ENCODE data around the gene STAG2. TPM values are rescaled to one million over a fixed set of nuclear protein-coding genes. Genes with fewer than 3 reads are reported as not detected.
"Not testable (repeated sequence)": the region's sequence is repeated elsewhere in the genome, so short reads cannot be mapped to it uniquely, and the experiment has no call there.

STAG2 gene
- total RNA-seq, 1 donor from 2014 or later = 90.8 TPM

DNA sequence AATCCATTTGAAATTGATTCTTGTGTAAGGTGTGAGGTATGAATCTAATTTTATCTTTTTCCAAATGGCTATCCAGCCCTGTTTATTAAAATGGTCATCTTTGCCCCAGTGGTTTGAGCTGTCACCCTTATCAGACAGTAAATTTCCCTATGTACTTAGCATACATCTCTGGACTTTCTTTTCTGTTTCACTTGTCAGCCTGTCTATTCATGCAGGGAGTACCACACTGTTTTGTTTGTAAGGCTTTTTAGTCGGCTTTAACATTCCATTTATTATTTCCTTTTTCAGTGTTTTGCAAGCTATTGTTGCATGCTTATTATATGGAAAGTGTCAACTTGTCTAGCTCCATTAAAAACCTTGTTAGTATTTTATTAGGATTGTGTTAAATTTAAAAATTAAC is 155.8 kb downstream of the STAG2 start:
- no peak for DNase-seq (ENCODE audit: low read depth)
- Histone ChIP-seq H3K36me3 (ENCODE audit: control insufficient read depth, insufficient read depth, low read length) (no peaks in the 10 kb centered on the region), H3K4me3 (ENCODE audit: low read depth, low read length) (no peak overlapping the region), H3K27me3 (ENCODE audit: control insufficient read depth, insufficient read depth, low read length) (no peaks in the 10 kb centered on the region)
- FAIRE-seq = no peak
- TF ChIP-seq, protein P1, sequence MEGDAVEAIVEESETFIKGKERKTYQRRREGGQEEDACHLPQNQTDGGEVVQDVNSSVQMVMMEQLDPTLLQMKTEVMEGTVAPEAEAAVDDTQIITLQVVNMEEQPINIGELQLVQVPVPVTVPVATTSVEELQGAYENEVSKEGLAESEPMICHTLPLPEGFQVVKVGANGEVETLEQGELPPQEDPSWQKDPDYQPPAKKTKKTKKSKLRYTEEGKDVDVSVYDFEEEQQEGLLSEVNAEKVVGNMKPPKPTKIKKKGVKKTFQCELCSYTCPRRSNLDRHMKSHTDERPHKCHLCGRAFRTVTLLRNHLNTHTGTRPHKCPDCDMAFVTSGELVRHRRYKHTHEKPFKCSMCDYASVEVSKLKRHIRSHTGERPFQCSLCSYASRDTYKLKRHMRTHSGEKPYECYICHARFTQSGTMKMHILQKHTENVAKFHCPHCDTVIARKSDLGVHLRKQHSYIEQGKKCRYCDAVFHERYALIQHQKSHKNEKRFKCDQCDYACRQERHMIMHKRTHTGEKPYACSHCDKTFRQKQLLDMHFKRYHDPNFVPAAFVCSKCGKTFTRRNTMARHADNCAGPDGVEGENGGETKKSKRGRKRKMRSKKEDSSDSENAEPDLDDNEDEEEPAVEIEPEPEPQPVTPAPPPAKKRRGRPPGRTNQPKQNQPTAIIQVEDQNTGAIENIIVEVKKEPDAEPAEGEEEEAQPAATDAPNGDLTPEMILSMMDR (IDR thresholded peaks at IDR 0.05; ENCODE audit: insufficient read depth, low read length, severe bottlenecking) = no peak

DNA sequence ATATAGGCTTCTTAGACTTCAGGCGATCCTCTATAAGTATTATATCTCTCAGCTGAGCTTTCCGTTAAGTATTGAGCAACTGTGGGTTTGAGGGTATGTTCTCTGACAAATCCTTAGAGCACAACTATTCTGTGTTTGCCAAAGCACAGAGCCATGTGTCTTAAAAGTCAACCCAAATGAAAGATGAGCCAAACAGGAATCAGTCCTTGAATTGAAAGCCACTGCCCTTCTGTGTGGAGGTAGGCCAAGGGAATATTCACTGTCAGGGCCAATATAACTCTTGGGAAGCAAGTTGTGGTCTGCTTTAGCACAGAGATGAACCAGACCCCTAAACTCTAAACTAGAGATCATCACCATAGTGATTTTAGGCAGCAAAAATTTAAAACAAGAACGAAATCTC is 164.0 kb downstream of the STAG2 start:
- Histone ChIP-seq H3K4me3 (ENCODE audit: low read depth, low read length) (no peak overlapping the region), H3K27me3 (ENCODE audit: control insufficient read depth, insufficient read depth, low read length) (no peaks in the 10 kb centered on the region), H3K36me3 (ENCODE audit: control insufficient read depth, insufficient read depth, low read length) (no peaks in the 10 kb centered on the region)
- DNase-seq (ENCODE audit: low read depth) (no peak), FAIRE-seq (no peak)
- TF ChIP-seq, protein P1 (IDR thresholded peaks at IDR 0.05; ENCODE audit: insufficient read depth, low read length, severe bottlenecking) = no peak

DNA sequence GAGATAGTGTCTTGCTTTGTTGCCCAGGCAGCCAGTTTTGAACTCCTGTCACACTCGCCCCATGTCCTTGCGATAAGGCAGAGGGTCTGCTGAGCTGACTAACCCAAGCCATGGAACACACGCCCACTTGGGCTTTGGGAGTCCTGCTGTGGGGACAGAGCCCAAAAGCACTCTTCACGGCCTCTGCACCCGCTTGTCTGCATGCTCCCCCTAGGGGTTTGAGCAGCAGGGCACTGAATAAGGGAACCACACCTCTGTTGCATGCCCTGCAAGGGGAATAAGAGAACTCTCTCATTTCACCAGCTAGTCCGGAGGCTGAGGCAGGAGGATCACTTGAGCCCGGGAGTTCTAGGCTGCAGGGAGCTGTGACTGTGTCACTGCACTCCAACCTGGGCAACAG is 166.0 kb downstream of the STAG2 start:
- H3K27me3 ChIP-seq (ENCODE audit: control insufficient read depth, insufficient read depth, low read length) = no peaks in the 10 kb centered on the region
- DNase-seq (ENCODE audit: low read depth) (no peak), FAIRE-seq (no peak)
- no peaks in the 10 kb centered on the region for H3K36me3 ChIP-seq (ENCODE audit: control insufficient read depth, insufficient read depth, low read length)
- H3K4me3 ChIP-seq (ENCODE audit: low read depth, low read length) = no peak overlapping the region
- TF ChIP-seq, protein P1 (IDR thresholded peaks at IDR 0.05; ENCODE audit: insufficient read depth, low read length, severe bottlenecking) = no peak

DNA sequence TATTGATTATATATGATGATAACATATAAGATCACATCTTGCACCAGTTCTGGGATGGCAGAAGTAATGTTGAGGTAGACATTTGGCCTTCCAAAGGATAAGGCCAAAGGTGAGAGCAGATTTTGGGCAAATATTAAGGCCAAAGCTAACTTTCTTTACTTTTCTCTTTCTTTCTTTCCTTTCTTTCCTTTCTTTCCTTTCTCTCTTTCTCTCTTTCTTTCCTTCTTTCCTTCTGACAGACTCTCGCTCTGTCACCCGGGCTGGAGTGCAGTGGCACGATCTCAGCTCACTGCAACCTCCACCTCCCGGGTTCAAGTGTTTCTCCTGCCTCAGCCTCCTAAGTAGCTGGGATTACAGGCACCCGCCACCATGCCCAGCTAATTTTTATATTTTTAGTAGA is 170.9 kb downstream of the STAG2 start:
- H3K36me3 ChIP-seq (ENCODE audit: control insufficient read depth, insufficient read depth, low read length); DNase-seq (ENCODE audit: low read depth); FAIRE-seq; H3K27me3 ChIP-seq (ENCODE audit: control insufficient read depth, insufficient read depth, low read length); H3K4me3 ChIP-seq (ENCODE audit: low read depth, low read length): not testable (repeated sequence)

DNA sequence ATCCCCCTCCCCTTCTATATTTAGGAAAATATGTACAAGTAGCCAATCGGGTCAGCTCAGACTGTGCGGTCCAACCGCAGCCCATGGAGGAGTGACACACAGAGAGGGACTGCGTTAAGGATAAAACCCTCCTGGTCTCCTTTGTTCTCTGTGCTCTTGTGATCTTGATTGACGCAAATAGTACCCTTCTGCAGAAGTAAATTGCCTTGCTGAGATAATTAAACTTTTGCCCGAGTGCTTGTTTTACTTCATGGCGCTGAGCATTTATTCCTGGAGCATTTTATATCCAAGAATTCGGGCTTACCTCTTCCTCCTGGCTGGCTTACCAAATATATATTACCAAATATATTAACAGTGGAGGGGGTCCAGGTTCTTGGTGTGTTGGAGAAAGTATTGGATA is 184.2 kb downstream of the STAG2 start:
- TF ChIP-seq, protein P1 (IDR thresholded peaks at IDR 0.05; ENCODE audit: insufficient read depth, low read length, severe bottlenecking) = no peak
- DNase-seq (ENCODE audit: low read depth) (no peak), FAIRE-seq (no peak)
- H3K36me3 ChIP-seq (ENCODE audit: control insufficient read depth, insufficient read depth, low read length) = no peaks in the 10 kb centered on the region
- H3K27me3 ChIP-seq (ENCODE audit: control insufficient read depth, insufficient read depth, low read length) = no peaks in the 10 kb centered on the region
- no peak overlapping the region for H3K4me3 ChIP-seq (ENCODE audit: low read depth, low read length)

DNA sequence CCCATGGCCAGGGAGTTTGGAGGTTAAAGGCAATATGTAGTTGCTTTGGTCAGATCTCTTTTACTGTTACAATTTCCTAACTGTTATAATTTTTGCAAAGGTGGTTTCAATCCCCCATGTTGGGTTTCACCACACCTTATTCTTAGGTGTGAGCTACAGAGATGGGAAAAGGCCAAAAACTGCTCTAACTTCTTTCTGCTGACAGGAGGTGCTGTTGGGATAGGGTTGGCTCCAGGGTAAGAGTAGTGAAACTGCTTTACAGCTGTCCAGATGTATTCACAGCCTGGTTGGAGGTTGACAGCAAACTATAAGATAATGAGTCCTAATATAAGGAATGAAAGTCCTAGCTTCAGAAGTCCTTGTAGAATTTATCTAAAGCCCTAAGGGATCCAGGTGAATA is 189.7 kb downstream of the STAG2 start:
- no peak for FAIRE-seq
- no peak overlapping the region for H3K4me3 ChIP-seq (ENCODE audit: low read depth, low read length)
- TF ChIP-seq, protein P1 (IDR thresholded peaks at IDR 0.05; ENCODE audit: insufficient read depth, low read length, severe bottlenecking) = no peak
- no peaks in the 10 kb centered on the region for H3K27me3 ChIP-seq (ENCODE audit: control insufficient read depth, insufficient read depth, low read length)
- DNase-seq (ENCODE audit: low read depth) = no peak
- no peaks in the 10 kb centered on the region for H3K36me3 ChIP-seq (ENCODE audit: control insufficient read depth, insufficient read depth, low read length)

Other genes with a start within 250 kb of the STAG2 start
- 61.7 and 63.7 TPM in 2 replicates for gene THOC2, start 228.7 kb upstream of the STAG2 start, total RNA-seq
- gene XIAP, start 101.7 kb upstream of the STAG2 start, total RNA-seq = 41.6 and 43.3 TPM in 2 replicates

Measured in bronchial epithelial cell (primary cell).